ENCODE data around the gene XDH. TPM values are rescaled to one million over a fixed set of nuclear protein-coding genes. Genes with fewer than 3 reads are reported as not detected.

The XDH gene
- polyA plus RNA-seq, 1 of the 3 experiments (the other 2 are of a cell fraction): 0.33 TPM

GRCh38 chr2:31337860-31338259, 76.7 kb downstream of the XDH start (continued):
- TF ChIP-seq, protein P1, sequence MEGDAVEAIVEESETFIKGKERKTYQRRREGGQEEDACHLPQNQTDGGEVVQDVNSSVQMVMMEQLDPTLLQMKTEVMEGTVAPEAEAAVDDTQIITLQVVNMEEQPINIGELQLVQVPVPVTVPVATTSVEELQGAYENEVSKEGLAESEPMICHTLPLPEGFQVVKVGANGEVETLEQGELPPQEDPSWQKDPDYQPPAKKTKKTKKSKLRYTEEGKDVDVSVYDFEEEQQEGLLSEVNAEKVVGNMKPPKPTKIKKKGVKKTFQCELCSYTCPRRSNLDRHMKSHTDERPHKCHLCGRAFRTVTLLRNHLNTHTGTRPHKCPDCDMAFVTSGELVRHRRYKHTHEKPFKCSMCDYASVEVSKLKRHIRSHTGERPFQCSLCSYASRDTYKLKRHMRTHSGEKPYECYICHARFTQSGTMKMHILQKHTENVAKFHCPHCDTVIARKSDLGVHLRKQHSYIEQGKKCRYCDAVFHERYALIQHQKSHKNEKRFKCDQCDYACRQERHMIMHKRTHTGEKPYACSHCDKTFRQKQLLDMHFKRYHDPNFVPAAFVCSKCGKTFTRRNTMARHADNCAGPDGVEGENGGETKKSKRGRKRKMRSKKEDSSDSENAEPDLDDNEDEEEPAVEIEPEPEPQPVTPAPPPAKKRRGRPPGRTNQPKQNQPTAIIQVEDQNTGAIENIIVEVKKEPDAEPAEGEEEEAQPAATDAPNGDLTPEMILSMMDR (IDR thresholded peaks at IDR 0.05): no peak
- TF ChIP-seq POLR2AphosphoS5 (IDR thresholded peaks at IDR 0.05; ENCODE audit: low read depth, low read length): peak; percentile 58
- TF ChIP-seq FOXJ3 (CRISPR knock-in tag; IDR thresholded peaks at IDR 0.05): no peak
- TF ChIP-seq EP300 (IDR thresholded peaks at IDR 0.05; ENCODE audit: borderline replicate concordance in 1 of 2, low read depth in 1 of 2, low read length in 1 of 2): peak; percentile 8 to 95; a peak in 2 of 4 replicates
- no peak for TF ChIP-seq MEF2A (IDR thresholded peaks at IDR 0.05; ENCODE audit: borderline replicate concordance, low read depth)
- TF ChIP-seq IRF3 (IDR thresholded peaks at IDR 0.05; ENCODE audit: low read depth, low read length): no peak
- no peak for TF ChIP-seq GATA2 (CRISPR knock-in tag; IDR thresholded peaks at IDR 0.05)

- H3K9ac ChIP-seq: peak overlapping the region; percentile 70
- peak overlapping the region in 1 of 2 experiments; percentile 35; a peak in 1 of 4 replicates for H3K4me3 ChIP-seq (ENCODE audit: low read depth in 2 of 2, low read length in 1 of 2)
- ChIA-PET POLR2A (no interaction called here), CTCF (interaction anchor here (0.6 to 12.6 kb wide), 6 partner anchors 101 to 1142 kb away, joined by 3 to 223 read pairs (median 139); partner anchors contain the start of genes EHD3 and GALNT14)
- no peaks in the 10 kb centered on the region for H3K9me3 ChIP-seq
- no peaks in the 10 kb centered on the region for H3K36me3 ChIP-seq (replicated peaks in 1 of 2; ENCODE audit: control insufficient read depth in 1 of 2, insufficient read depth in 2 of 2, low read length in 1 of 2)
- H3K79me2 ChIP-seq (ENCODE audit: insufficient read depth): no peaks in the 10 kb centered on the region
- peak overlapping the region in 1 of 2 experiments; percentile 93; a peak in 2 of 4 replicates for H3K27ac ChIP-seq (ENCODE audit: low read depth in 2 of 2, low read length in 1 of 2)
- no peaks in the 10 kb centered on the region for H4K20me1 ChIP-seq (ENCODE audit: insufficient read depth)
- no peak for DNase-seq
- peaks cover 31% of the 10 kb centered on the region for H3F3A ChIP-seq (replicated peaks; ENCODE audit: insufficient read depth)
- peaks cover 18 to 42% of the 10 kb centered on the region in 2 experiments; a peak in 3 of 4 replicates for H3K4me1 ChIP-seq (ENCODE audit: control insufficient read depth in 1 of 2, insufficient read depth in 2 of 2, low read depth in 1 of 2, low read length in 1 of 2)
- WGBS (ENCODE audit: low lambda C conversion rate): 24% methylated on average over 3 of the region's 3 CpGs
- H2AFZ ChIP-seq (ENCODE audit: low read depth): peak overlapping the region; percentile 47; the same call in 1 of the 2 replicates
- no peaks in the 10 kb centered on the region for H3K27me3 ChIP-seq (ENCODE audit: insufficient read depth)
- peak overlapping the region; percentile 82 for H3K4me2 ChIP-seq
- no peaks in the 10 kb centered on the region for H3K9me2 ChIP-seq
- peak; percentile 90 for TF ChIP-seq RXRA (IDR thresholded peaks at IDR 0.05; ENCODE audit: borderline replicate concordance, low read depth)
- TF ChIP-seq EP300 (IDR thresholded peaks at IDR 0.05; ENCODE audit: borderline replicate concordance in 1 of 2, low read depth in 1 of 2, low read length in 1 of 2): peak in 1 of 2 experiments; percentile 99; a peak in 2 of 4 replicates
- no peak for TF ChIP-seq TAF1 (IDR thresholded peaks at IDR 0.05; ENCODE audit: borderline replicate concordance, low read depth, low read length)
- TF ChIP-seq YY1 (IDR thresholded peaks at IDR 0.05; ENCODE audit: low read depth): peak; percentile 73
- TF ChIP-seq, protein P2, sequence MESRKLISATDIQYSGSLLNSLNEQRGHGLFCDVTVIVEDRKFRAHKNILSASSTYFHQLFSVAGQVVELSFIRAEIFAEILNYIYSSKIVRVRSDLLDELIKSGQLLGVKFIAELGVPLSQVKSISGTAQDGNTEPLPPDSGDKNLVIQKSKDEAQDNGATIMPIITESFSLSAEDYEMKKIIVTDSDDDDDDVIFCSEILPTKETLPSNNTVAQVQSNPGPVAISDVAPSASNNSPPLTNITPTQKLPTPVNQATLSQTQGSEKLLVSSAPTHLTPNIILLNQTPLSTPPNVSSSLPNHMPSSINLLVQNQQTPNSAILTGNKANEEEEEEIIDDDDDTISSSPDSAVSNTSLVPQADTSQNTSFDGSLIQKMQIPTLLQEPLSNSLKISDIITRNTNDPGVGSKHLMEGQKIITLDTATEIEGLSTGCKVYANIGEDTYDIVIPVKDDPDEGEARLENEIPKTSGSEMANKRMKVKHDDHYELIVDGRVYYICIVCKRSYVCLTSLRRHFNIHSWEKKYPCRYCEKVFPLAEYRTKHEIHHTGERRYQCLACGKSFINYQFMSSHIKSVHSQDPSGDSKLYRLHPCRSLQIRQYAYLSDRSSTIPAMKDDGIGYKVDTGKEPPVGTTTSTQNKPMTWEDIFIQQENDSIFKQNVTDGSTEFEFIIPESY (IDR thresholded peaks at IDR 0.05; ENCODE audit: borderline replicate concordance, low read depth): peak; percentile 86; the same call in 1 of the 2 replicates
- peak; percentile 98 for TF ChIP-seq TEAD4 (IDR thresholded peaks at IDR 0.05; ENCODE audit: borderline replicate concordance, insufficient read depth)
- no peak for TF ChIP-seq IRF3 (IDR thresholded peaks at IDR 0.05; ENCODE audit: low read depth, low read length)
- no peak for TF ChIP-seq CHD2 (IDR thresholded peaks at IDR 0.05; ENCODE audit: low read length, partially characterized antibody)
- 0 out of 2 replicates have a peak, but pooled peaks have one; percentile 61 for TF ChIP-seq SIN3A (IDR thresholded peaks at IDR 0.05; ENCODE audit: borderline replicate concordance, low read depth, low read length)
- TF ChIP-seq NFIC (IDR thresholded peaks at IDR 0.05; ENCODE audit: borderline replicate concordance): peak; percentile 91
- peak; percentile 96 for TF ChIP-seq TCF12 (IDR thresholded peaks at IDR 0.05)
- peak; percentile 99 for TF ChIP-seq PBX3 (IDR thresholded peaks at IDR 0.05)
- TF ChIP-seq FOXM1 (IDR thresholded peaks at IDR 0.05; ENCODE audit: low read depth): peak; percentile 91
- TF ChIP-seq, protein P3, sequence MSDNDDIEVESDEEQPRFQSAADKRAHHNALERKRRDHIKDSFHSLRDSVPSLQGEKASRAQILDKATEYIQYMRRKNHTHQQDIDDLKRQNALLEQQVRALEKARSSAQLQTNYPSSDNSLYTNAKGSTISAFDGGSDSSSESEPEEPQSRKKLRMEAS (IDR thresholded peaks at IDR 0.05; ENCODE audit: low read depth): peak; percentile 51; the same call in 1 of the 2 replicates
These were observed 77.3 kb downstream of the XDH start for GRCh38 chr2:31337197-31337596.

Data from SK-N-SH (cell line).